ENCODE results near the gene GDPD1.

- TF ChIP-seq CTCF (IDR thresholded peaks at IDR 0.05) = no peak
- TF ChIP-seq POLR2AphosphoS5 (IDR thresholded peaks at IDR 0.05) = no peak
These were observed 351 bp upstream of the GDPD1 start for GRCh38 chr17:59219992-59220327.
